Heart left ventricle (tissue), 16 donors: ENCODE measurements around the gene HVCN1. TPM values are rescaled to one million over a fixed set of nuclear protein-coding genes. Genes with fewer than 3 reads are reported as not detected.

Experiments used
- ATAC-seq, 4 donors: fragments of 200-7000 bp; cut with Tn5 transposase; one replicate each; pipeline ENCODE4 v1.9.1; 2020 to 2022; ENCODE audit warnings: moderate library complexity in 4 of 4, mild to moderate bottlenecking in 3 of 4, moderate number of reproducible peaks in 1 of 4
- DNase-seq, 5 donors: peaks; one replicate each; pipeline ENCODE4 v3.0.0-alpha.2; 2020
- H3K27ac ChIP-seq, 12 donors: fragments of 200-600 bp; sonication (generic) in 4 of 12; one replicate each; pipeline versions ENCODE4 v1.5.0 to v1.8.0; 2016 to 2022; ENCODE audit warnings: mild to moderate bottlenecking in 2 of 12
- H3K27me3 ChIP-seq, 9 donors: fragments of 200-600 bp; sonication (generic) in 2 of 9; one replicate each; pipeline versions ENCODE4 v1.5.1 to v1.8.0; 2016 to 2022; ENCODE audit warnings: mild to moderate bottlenecking in 3 of 9
- H3K36me3 ChIP-seq, 9 donors: fragments of 200-600 bp; sonication (generic) in 2 of 9; one replicate each; pipeline versions ENCODE4 v1.5.0 to v1.8.0; 2018 to 2022; ENCODE audit warnings: mild to moderate bottlenecking in 2 of 9
- H3K4me1 ChIP-seq, 12 donors: fragments of 200-600 bp; sonication (generic) in 4 of 12; one replicate each; pipeline versions ENCODE4 v1.5.0 to v1.8.0; 2016 to 2022; ENCODE audit warnings: mild to moderate bottlenecking in 3 of 12
- H3K4me3 ChIP-seq, 12 donors: fragments of 200-600 bp; sonication (generic) in 4 of 12; one replicate each; pipeline versions ENCODE4 v1.5.0 to v1.8.0; 2017 to 2022; ENCODE audit warnings: mild to moderate bottlenecking in 9 of 12, moderate library complexity in 4 of 12
- H3K9me3 ChIP-seq, 12 donors: fragments of 200-600 bp; sonication (generic) in 4 of 12; one replicate each; pipeline versions ENCODE4 v1.5.0 to v1.8.0; 2016 to 2022; ENCODE audit warnings: mild to moderate bottlenecking in 1 of 12
- CTCF ChIP-seq, 12 donors: fragments of 200-600 bp; sonication (generic) in 4 of 12; IDR thresholded peaks; one replicate each; pipeline versions ENCODE4 v1.5.0 to v1.8.0; 2018 to 2022; ENCODE audit warnings: antibody characterized with exemption in 12 of 12, mild to moderate bottlenecking in 5 of 12
- POLR2A ChIP-seq, 2 donors: fragments of 450-650 bp; IDR thresholded peaks; one replicate each; pipeline ENCODE4 v1.6.1; 2017; ENCODE audit warnings: antibody characterized with exemption in 2 of 2, mild to moderate bottlenecking in 2 of 2, moderate library complexity in 2 of 2
- WGBS, 4 donors: extraction: QIAGEN DNeasy Blood & Tissue Kit in 2 of 4; methylation state at CpG; one replicate each; pipeline versions ENCODE4 v1.1.5 to v1.1.7; 2013 to 2018; 5-methylcytosine and 5-hydroxymethylcytosine counted together
- intact Hi-C, 10 donors: fragments of 100-400 bp; cut with DNase I; formaldehyde crosslinking; loops; one replicate each; pipeline versions ENCODE4 v1.11.1 to v1.14.2; 2022
- polyA plus RNA-seq, 2 donors: library from polyadenylated mRNA; stranded (reverse); fragments of 200-250 nt; gene quantifications; one replicate each; pipeline ENCODE4 v1.2.3, GENCODE V29; 2013
- total RNA-seq, 9 donors: library from RNA; depleted of rRNA in 2 of 9; stranded (reverse); fragments of >200 nt in 2 of 9; fragmentation: NEBNext Ultra II Directional in 3 of 9; extraction: Animal tissue kit (Norgen Biotek cat#: 25700) in 3 of 9; gene quantifications; one replicate each; pipeline versions ENCODE4 v1.1.0 to v1.2.4, GENCODE V29; 2016 to 2023
- donor health status: ischemic (EF 13 %, LVEDD 7.1; RV severe dilation, severe dysfunction).
- donor health status: healthy with polysubstance abuse.
- donor health status: DM: no; HTN: yes; CAD: no.
- donor health status: DM: no; HTN: no; CAD: no.
- donor health status: ischemic (EF 25% LVEDD 6.9; RV normal size, moderate dysfunction).
- donor health status: ischemic (EF 25% LVEDD 5.7; RV mildly dilated, moderate dysfunction).
- donor health status: healthy.
- donor health status: DM: yes; HTN: yes; CAD: no.
- donor health status: ischemic (EF 35%, LVEDD 5.7; RV mildly dilated, moderate dysfunction).
- donor health status: nonischemic (EF 11% LVEDD 7.7; RV severe dilation, severe dysfunction).
- donor health status: DM: yes; HTN: yes; CAD: no.
- donor health status: PGD.
- donor health status: ischemic (EF 29% LVEDD 5.4; RV normal size, mild dysfunction).
- donor health status: nonischemic (EF 23%, LVEDD 6.1; RV moderate dilation, normal function).

The HVCN1 gene
- total and polyA plus RNA-seq, 11 donors, result 4.1 to 55.3 (median 11.8) TPM

GRCh38 chr12:110616471-110617115 is 72.3 kb downstream of the HVCN1 start:
- intact Hi-C loops, result loop anchor here in 6 of 10 donors (5.0 to 10.0 kb wide), 4 partner anchors 76 to 271 kb away; no protein-coding TSS in a partner anchor
- no peaks in the 10 kb centered on the region for H3K27me3 ChIP-seq
- TF ChIP-seq POLR2A (IDR thresholded peaks at IDR 0.05), result no peak
- TF ChIP-seq CTCF (IDR thresholded peaks at IDR 0.05), result no peak
- H3K4me1 ChIP-seq, result peaks cover 0 to 15% (median 7%) of the 10 kb centered on the region in 12 donors
- peaks cover 0 to 9% (median 0%) of the 10 kb centered on the region in 9 donors for H3K36me3 ChIP-seq
- 85 to 97% (median 93%) methylated on average over 5 of the region's 5 CpGs for WGBS, 4 donors
- DNase-seq (no peak), ATAC-seq (no peak)
- H3K27ac ChIP-seq, result no peak overlapping the region
- no peak overlapping the region for H3K4me3 ChIP-seq
- no peaks in the 10 kb centered on the region for H3K9me3 ChIP-seq

GRCh38 chr12:110615171-110615570 is 73.7 kb downstream of the HVCN1 start:
- intact Hi-C loops, result loop anchor here in 6 of 10 donors (5.0 to 10.0 kb wide), 4 partner anchors 77 to 272 kb away; no protein-coding TSS in a partner anchor
- WGBS, 4 donors, result 89 to 92% (median 91%) methylated on average over 8 of the region's 8 CpGs

GRCh38 chr12:110613771-110614684 is 74.9 kb downstream of the HVCN1 start, which contains the start of gene TCTN1:
TSS of gene TCTN1 (plus strand) at chr12:110614129. CDS start at chr12:110614183, 54 bp downstream.
- Histone ChIP-seq H3K27me3 (no peaks in the 10 kb centered on the region), H3K27ac (peak within 1 kb of the TSS in 11 of 12 donors; percentile 47 to 82 (median 67)), H3K9me3 (no peaks in the 10 kb centered on the region), H3K4me3 (peak within 1 kb of the TSS; percentile 24 to 93 (median 65)), H3K4me1 (peaks cover 0 to 15% (median 7%) of the 10 kb centered on the region in 12 donors), H3K36me3 (peaks cover 0 to 8% (median 0%) of the 10 kb centered on the region in 9 donors)
- DNase-seq (peak; percentile 97 to 99 (median 98)), ATAC-seq (peak; percentile 98 to 100 (median 100))
- intact Hi-C loops, result loop anchor here in 7 of 10 donors (1.0 to 10.0 kb wide), 8 partner anchors 78 to 273 kb away; no protein-coding TSS in a partner anchor
- peak in 1 of 2 donors; percentile 69 for TF ChIP-seq POLR2A (IDR thresholded peaks at IDR 0.05)
- peak in 4 of 12 donors; percentile 10 to 28 (median 21) for TF ChIP-seq CTCF (IDR thresholded peaks at IDR 0.05)
- 2 to 4% (median 3%) methylated on average over 36 to 60 of the region's 60 CpGs for WGBS, 4 donors

More at GRCh38 chr12:110615171-110615570, 73.7 kb downstream of the HVCN1 start:
- DNase-seq (no peak), ATAC-seq (no peak)
- TF ChIP-seq POLR2A (IDR thresholded peaks at IDR 0.05), result no peak
- no peak for TF ChIP-seq CTCF (IDR thresholded peaks at IDR 0.05)
- Histone ChIP-seq H3K4me3 (peak overlapping the region in 1 of 12 donors; percentile 93), H3K27me3 (no peaks in the 10 kb centered on the region), H3K27ac (no peak overlapping the region), H3K9me3 (no peaks in the 10 kb centered on the region), H3K4me1 (peaks cover 0 to 15% (median 7%) of the 10 kb centered on the region in 12 donors), H3K36me3 (peaks cover 0 to 9% (median 0%) of the 10 kb centered on the region in 9 donors)
